ENCODE measurements around the gene ASB4.

The ASB4 gene

GRCh38 chr7:95490231-95490762, 4.6 kb downstream of the ASB4 start:
- TF ChIP-seq EZH2phosphoT487 (conservative IDR thresholded peaks at IDR 0.05; ENCODE audit: low read length): no peak
- TF ChIP-seq CTCF (IDR thresholded peaks at IDR 0.05; ENCODE audit: insufficient read depth, low read length, poor library complexity, severe bottlenecking): no peak
- Histone ChIP-seq H3K27ac (ENCODE audit: low read depth, low read length) (no peak overlapping the region), H3K79me2 (ENCODE audit: insufficient read depth, low read length) (no peaks in the 10 kb centered on the region), H3F3A (ENCODE audit: insufficient read depth) (no peaks in the 10 kb centered on the region), H3K4me3 (ENCODE audit: insufficient read depth, low read length, poor library complexity, severe bottlenecking) (no peak overlapping the region), H4K20me1 (ENCODE audit: low read depth, low read length) (no peaks in the 10 kb centered on the region), H3K36me3 (ENCODE audit: low read length) (no peaks in the 10 kb centered on the region), H3K4me2 (ENCODE audit: low read depth, low read length, poor library complexity, severe bottlenecking) (no peak overlapping the region), H2AFZ (ENCODE audit: low read depth, low read length, severe bottlenecking) (no peak overlapping the region), H3K9ac (ENCODE audit: low read length) (no peak overlapping the region), H3K9me2 (replicated peaks; ENCODE audit: insufficient read depth, low read length) (no peaks in the 10 kb centered on the region), H3K9me3 (ENCODE audit: insufficient read depth, low read length) (no peaks in the 10 kb centered on the region), H3K27me3 (ENCODE audit: low read length) (no peaks in the 10 kb centered on the region)

- H3K9ac ChIP-seq (ENCODE audit: low read length): no peak overlapping the region
- no peak overlapping the region for H3K4me3 ChIP-seq (ENCODE audit: insufficient read depth, low read length, poor library complexity, severe bottlenecking)
- no peaks in the 10 kb centered on the region for H3K9me2 ChIP-seq (replicated peaks; ENCODE audit: insufficient read depth, low read length)
- H3F3A ChIP-seq (ENCODE audit: insufficient read depth): no peaks in the 10 kb centered on the region
- H3K4me2 ChIP-seq (ENCODE audit: low read depth, low read length, poor library complexity, severe bottlenecking): no peak overlapping the region
- H2AFZ ChIP-seq (ENCODE audit: low read depth, low read length, severe bottlenecking): no peak overlapping the region
- H4K20me1 ChIP-seq (ENCODE audit: low read depth, low read length): no peaks in the 10 kb centered on the region
- TF ChIP-seq EZH2phosphoT487 (conservative IDR thresholded peaks at IDR 0.05; ENCODE audit: low read length) (no peak), CTCF (IDR thresholded peaks at IDR 0.05; ENCODE audit: insufficient read depth, low read length, poor library complexity, severe bottlenecking) (no peak)
- no peak overlapping the region for H3K27ac ChIP-seq (ENCODE audit: low read depth, low read length)
- no peaks in the 10 kb centered on the region for H3K79me2 ChIP-seq (ENCODE audit: insufficient read depth, low read length)
- H3K27me3 ChIP-seq (ENCODE audit: low read length): no peaks in the 10 kb centered on the region
- H3K36me3 ChIP-seq (ENCODE audit: low read length): no peaks in the 10 kb centered on the region
- H3K9me3 ChIP-seq (ENCODE audit: insufficient read depth, low read length): no peaks in the 10 kb centered on the region
Observed at GRCh38 chr7:95491201-95491600, 5.5 kb downstream of the ASB4 start.

GRCh38 chr7:95491634-95492314, 6.0 kb downstream of the ASB4 start:
- H3K27me3 ChIP-seq (ENCODE audit: low read length): no peaks in the 10 kb centered on the region
- H3K9ac ChIP-seq (ENCODE audit: low read length): no peak overlapping the region
- TF ChIP-seq EZH2phosphoT487 (conservative IDR thresholded peaks at IDR 0.05; ENCODE audit: low read length) (no peak), CTCF (IDR thresholded peaks at IDR 0.05; ENCODE audit: insufficient read depth, low read length, poor library complexity, severe bottlenecking) (no peak)
- H3F3A ChIP-seq (ENCODE audit: insufficient read depth): no peaks in the 10 kb centered on the region
- H2AFZ ChIP-seq (ENCODE audit: low read depth, low read length, severe bottlenecking): no peak overlapping the region
- H3K4me3 ChIP-seq (ENCODE audit: insufficient read depth, low read length, poor library complexity, severe bottlenecking): no peak overlapping the region
- no peaks in the 10 kb centered on the region for H4K20me1 ChIP-seq (ENCODE audit: low read depth, low read length)
- H3K36me3 ChIP-seq (ENCODE audit: low read length): no peaks in the 10 kb centered on the region
- H3K27ac ChIP-seq (ENCODE audit: low read depth, low read length): no peak overlapping the region
- H3K9me2 ChIP-seq (replicated peaks; ENCODE audit: insufficient read depth, low read length): no peaks in the 10 kb centered on the region
- H3K9me3 ChIP-seq (ENCODE audit: insufficient read depth, low read length): no peaks in the 10 kb centered on the region
- H3K4me2 ChIP-seq (ENCODE audit: low read depth, low read length, poor library complexity, severe bottlenecking): no peak overlapping the region
- no peaks in the 10 kb centered on the region for H3K79me2 ChIP-seq (ENCODE audit: insufficient read depth, low read length)
